Thoracic aorta (tissue), 2 donors: ENCODE measurements around the gene SLC24A3. TPM values are rescaled to one million over a fixed set of nuclear protein-coding genes. Genes with fewer than 3 reads are reported as not detected.

ENCODE experiments used
- ATAC-seq: fragments of 150-250 bp; one replicate; pipeline ENCODE4 v1.8.0; 2017; ENCODE audit warnings: low read depth; ENCODE audit not compliant: insufficient number of reproducible peaks, low FRiP score
- DNase-seq: peaks from one replicate; pipeline ENCODE4 v3.0.0-alpha.2; 2020; ENCODE audit warnings: low spot score
- H3K27ac ChIP-seq, 2 donors: fragments of 200-600 bp; sonication (generic); 1 replicate in 1 of 2; 2 replicates in 1 of 2; pipeline ENCODE4 v1.5.1; 2016; ENCODE audit warnings: mild to moderate bottlenecking in 2 of 2, moderate library complexity in 2 of 2
- H3K27me3 ChIP-seq: fragments of 200-600 bp; sonication (generic); replicated peaks from 2 replicates; pipeline ENCODE4 v1.6.0; 2016; ENCODE audit warnings: mild to moderate bottlenecking; ENCODE audit not compliant: insufficient read depth
- H3K36me3 ChIP-seq: fragments of 200-600 bp; sonication (generic); one replicate; pipeline ENCODE4 v1.5.1; 2016
- H3K4me1 ChIP-seq, 2 donors: fragments of 200-600 bp; sonication (generic); 1 replicate in 1 of 2; 2 replicates in 1 of 2; pipeline versions ENCODE4 v1.5.1 to v1.6.0; 2016; ENCODE audit warnings: low read depth in 2 of 2, mild to moderate bottlenecking in 1 of 2; ENCODE audit not compliant: control insufficient read depth in 1 of 2
- H3K4me3 ChIP-seq: fragments of 200-600 bp; sonication (generic); 2 replicates; pipeline ENCODE4 v1.5.1; 2016; ENCODE audit warnings: mild to moderate bottlenecking
- H3K9me3 ChIP-seq: fragments of 200-600 bp; sonication (generic); 2 replicates; pipeline ENCODE4 v1.5.1; 2016
- CTCF ChIP-seq: fragments of 200-600 bp; sonication (generic); IDR thresholded peaks from one replicate; pipeline ENCODE4 v1.5.1; 2019; ENCODE audit warnings: antibody characterized with exemption
- total RNA-seq, 2 donors: library from RNA; depleted of rRNA; stranded (reverse); fragments of >200 nt; gene quantifications; one replicate each; pipeline versions ENCODE4 v1.1.0 to v1.2.3, GENCODE V29; 2016

SLC24A3 gene
- total RNA-seq, 2 donors from 2014 or later, result 8.3 to 31.4 TPM

GRCh38 chr20:19403549-19403948 lies 191.1 kb downstream of the SLC24A3 start:
- DNase-seq, result no peak

GRCh38 chr20:19404826-19405225 lies 192.4 kb downstream of the SLC24A3 start:
- Histone ChIP-seq H3K27me3 (no peaks in the 10 kb centered on the region), H3K27ac (no peak overlapping the region), H3K36me3 (no peaks in the 10 kb centered on the region), H3K4me3 (no peak overlapping the region), H3K4me1 (peaks cover 0 to 6% of the 10 kb centered on the region in 2 donors), H3K9me3 (no peaks in the 10 kb centered on the region)
- ATAC-seq, result no peak
- DNase-seq, result no peak
- TF ChIP-seq CTCF, result no peak

More at GRCh38 chr20:19403549-19403948, 191.1 kb downstream of the SLC24A3 start:
- Histone ChIP-seq H3K4me3 (no peak overlapping the region), H3K36me3 (no peaks in the 10 kb centered on the region), H3K4me1 (peaks cover 0 to 6% of the 10 kb centered on the region in 2 donors), H3K9me3 (peaks cover 3% of the 10 kb centered on the region), H3K27ac (no peak overlapping the region), H3K27me3 (no peaks in the 10 kb centered on the region)
- ATAC-seq, result no peak
- TF ChIP-seq CTCF, result no peak

- DNase-seq (no peak), ATAC-seq (no peak)
- no peak overlapping the region for H3K27ac ChIP-seq
- no peak for TF ChIP-seq CTCF
- H3K4me3 ChIP-seq, result no peak overlapping the region
- peaks cover 0 to 6% of the 10 kb centered on the region in 2 donors for H3K4me1 ChIP-seq
- H3K9me3 ChIP-seq, result no peaks in the 10 kb centered on the region
- no peaks in the 10 kb centered on the region for H3K36me3 ChIP-seq
- H3K27me3 ChIP-seq, result no peaks in the 10 kb centered on the region
Observed at GRCh38 chr20:19405958-19406357, 193.5 kb downstream of the SLC24A3 start.

GRCh38 chr20:19406381-19406780 lies 193.9 kb downstream of the SLC24A3 start:
- Histone ChIP-seq H3K27ac (no peak overlapping the region), H3K27me3 (no peaks in the 10 kb centered on the region), H3K36me3 (no peaks in the 10 kb centered on the region), H3K9me3 (no peaks in the 10 kb centered on the region), H3K4me1 (peaks cover 0 to 6% of the 10 kb centered on the region in 2 donors), H3K4me3 (no peak overlapping the region)
- no peak for TF ChIP-seq CTCF
- ATAC-seq, result no peak
- no peak for DNase-seq

- no peak overlapping the region for H3K4me3 ChIP-seq
- no peaks in the 10 kb centered on the region for H3K9me3 ChIP-seq
- no peak for TF ChIP-seq CTCF
- H3K27ac ChIP-seq, result no peak overlapping the region
- DNase-seq (no peak), ATAC-seq (no peak)
- H3K36me3 ChIP-seq, result no peaks in the 10 kb centered on the region
- H3K4me1 ChIP-seq, result peaks cover 0 to 6% of the 10 kb centered on the region in 2 donors
- no peaks in the 10 kb centered on the region for H3K27me3 ChIP-seq
Observed at GRCh38 chr20:19407196-19407595, 194.8 kb downstream of the SLC24A3 start.
